Kidney capillary endothelial cell (primary cell): ENCODE measurements around the gene PSMA3.

ENCODE experiments used
- DNase-seq: peaks from one replicate; pipeline ENCODE4 v3.0.0-alpha.2; 2018; ENCODE audit warnings: low spot score

PSMA3 gene

DNA sequence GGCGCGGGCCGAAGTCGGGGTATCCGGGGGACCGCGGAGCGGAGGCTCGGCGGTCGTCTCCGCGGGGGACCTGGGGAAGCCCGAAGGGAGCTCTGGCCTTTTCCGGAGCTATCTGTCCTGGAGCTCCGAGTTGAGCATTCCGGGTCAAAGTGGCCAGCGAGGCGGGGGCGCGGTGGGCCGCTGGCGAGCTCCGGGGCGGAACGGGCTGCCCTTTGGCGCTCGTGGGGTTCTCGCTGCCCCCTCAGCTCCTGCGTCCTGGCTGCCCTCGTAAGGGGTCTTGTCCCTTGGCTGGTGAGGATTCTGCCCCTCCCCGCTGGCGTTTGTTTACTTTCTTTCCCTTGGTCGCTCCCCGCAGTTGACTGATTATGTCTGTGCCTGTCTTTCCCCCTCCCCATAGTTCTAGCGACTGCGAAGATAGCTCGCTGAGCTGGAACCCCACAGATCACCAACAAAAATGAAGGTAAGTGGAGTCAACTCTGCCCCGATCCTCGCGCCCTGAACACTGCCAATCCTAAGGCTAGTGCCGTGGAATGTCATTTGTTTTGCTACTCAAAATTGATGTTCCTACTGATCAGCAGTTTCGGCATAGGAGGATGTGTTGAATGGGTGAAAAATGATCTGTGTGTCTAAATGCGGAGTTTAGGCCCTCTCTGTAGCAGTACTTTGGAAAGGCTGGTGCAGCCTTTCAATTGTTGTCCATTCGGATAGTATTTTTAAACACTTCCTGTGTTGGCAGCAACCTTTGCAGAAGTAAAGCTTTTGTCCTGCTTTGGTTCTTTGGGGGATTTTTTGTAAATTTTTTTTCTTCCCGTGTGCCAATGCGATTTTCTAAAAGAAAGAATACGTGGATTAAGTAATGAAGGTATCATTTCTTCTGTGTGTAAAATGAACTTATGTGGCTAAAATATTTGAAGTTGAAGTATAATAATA lies 55.0 kb downstream of the PSMA3 start:
- DNase-seq = peak; percentile 24

DNA sequence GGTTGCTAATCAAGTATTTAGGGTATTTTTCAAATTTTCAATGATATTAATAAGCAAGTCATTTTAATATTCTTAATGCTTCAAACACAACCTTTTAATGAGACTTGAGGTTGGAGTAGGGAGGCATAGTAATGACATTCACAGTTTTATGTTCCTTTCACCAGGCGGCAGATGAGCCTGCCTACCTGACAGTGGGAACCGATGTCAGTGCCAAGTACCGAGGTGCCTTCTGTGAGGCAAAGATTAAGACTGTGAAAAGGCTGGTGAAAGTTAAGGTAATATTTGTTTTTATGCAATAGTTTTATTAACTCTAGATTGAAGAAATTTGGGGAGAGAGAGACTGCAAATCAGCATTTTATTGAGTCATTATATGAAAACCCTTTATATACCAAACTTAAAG lies 56.8 kb downstream of the PSMA3 start:
- no peak for DNase-seq

DNA sequence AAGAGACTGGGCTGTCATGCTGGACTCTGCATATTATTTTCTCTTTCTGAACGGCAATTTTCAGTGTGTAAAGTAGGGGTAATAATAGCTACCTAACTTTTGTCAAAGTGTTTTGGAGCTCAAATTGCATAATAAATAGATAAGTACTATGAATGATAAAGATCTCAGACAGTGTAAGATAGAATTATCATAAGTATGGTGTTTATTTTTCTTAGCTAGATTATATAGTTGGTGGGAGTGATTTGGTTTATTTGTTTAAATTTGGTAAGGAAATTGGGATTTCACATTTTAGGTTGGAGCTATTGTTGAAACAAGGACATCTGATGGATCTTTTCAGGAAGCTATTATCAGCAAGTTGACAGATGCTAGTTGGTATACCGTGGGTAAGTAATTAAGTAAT lies 61.1 kb downstream of the PSMA3 start:
- no peak for DNase-seq

DNA sequence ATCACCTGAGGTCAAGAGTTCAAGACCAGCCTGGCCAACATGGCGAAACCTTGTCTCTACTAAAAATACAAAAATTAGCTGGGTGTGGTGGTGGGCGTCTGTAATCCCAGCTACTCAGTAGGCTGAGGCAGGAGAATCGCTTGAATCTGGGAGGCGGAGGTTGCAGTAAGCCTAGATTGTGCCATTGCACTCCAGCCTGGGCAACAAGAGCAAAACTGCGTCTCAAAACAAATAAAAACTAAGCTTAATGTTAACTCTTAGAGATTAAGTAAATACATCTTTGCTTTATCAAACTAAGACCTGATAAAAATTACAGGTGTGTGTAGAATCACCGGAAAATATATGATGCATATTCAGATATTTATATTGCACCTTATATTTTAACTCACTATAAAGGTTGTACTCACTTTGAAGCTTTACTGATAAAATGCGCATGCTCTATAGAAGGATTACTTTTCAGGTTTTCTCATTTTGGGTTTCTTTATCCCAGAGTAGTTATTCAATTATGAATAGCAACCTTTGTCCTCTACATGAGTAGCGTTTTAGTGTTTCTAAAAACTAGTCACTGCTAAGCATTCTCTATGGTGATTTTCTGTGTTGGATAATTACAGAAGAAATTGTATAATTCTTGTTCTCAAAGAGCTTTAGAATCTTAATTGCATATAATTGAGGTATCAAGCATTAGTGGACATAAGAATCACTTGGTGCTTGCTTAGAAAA lies 63.1 kb downstream of the PSMA3 start:
- DNase-seq = no peak

DNA sequence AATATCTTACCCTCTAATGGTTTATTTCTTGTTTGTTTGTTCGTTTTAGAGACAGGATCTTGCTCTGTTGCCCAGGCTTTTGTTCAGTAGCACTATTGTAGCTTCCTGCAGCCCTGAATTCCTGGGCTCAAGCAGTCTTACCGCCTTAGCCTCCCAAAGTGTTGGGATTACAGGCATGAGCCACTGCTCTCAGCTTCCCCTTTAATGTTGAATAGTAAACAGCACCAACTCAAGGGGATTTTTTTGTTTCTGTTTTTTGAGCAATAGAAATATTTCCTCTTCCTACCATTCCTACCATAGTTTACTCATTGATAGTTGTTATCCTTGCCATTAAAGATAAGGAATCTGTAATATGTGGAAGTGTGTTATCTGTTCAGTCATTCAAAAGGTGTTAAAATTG lies 64.4 kb downstream of the PSMA3 start:
- DNase-seq = no peak

DNA sequence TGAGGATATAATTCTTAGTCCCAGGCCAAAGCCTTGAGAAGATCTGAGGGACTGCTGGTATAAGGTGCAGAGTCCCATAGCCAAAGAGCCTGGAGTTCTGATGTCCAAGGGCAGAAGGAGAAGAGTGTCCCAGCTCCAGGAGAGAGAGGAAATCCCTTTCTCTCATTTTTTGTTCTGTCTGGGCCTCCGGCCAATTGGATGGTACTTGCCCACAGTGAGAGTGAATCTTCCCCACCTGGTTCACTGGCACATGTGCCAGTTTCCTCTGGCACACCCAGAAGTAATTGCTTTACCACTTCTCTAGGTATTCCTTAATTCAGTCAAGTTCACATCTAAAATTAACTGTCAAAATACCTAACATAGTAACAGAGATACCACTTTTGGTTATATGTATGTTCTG lies 69.1 kb downstream of the PSMA3 start:
- DNase-seq = no peak

DNA sequence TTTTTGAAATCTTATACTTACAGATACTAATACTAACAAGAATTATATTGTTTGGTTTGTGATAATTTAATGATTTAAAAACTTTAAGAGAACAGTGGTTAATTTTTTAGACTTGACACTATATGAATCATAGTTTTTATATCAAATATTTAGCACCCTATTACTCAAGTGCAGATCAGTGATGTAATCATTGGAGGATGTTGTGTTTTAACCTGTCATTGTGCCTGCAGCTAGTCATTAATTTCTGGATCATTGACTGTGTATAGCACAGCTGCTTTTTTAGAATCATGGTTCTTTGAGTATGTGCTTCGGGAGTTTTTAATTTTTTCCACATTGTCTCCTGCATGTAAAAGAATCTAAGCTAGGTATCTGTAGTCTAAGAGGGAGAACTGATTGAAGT lies 71.0 kb downstream of the PSMA3 start:
- no peak for DNase-seq
